HG03342 (cell line): Measurements from ENCODE around the gene MDC1.
A peak's percentile ranks its signal among the peaks of the same experiment; 100 is the strongest.
"Not testable (repeated sequence)": the region's sequence is repeated elsewhere in the genome, so short reads cannot be mapped to it uniquely, and the experiment has no call there.

Source experiments
- ATAC-seq: cut with Tn5 transposase; IDR thresholded peaks from one replicate; pipeline ENCODE4 v1.9.1; 2021; ENCODE audit warnings: mild to moderate bottlenecking, moderate library complexity; ENCODE audit not compliant: unreplicated experiment

The MDC1 gene

DNA sequence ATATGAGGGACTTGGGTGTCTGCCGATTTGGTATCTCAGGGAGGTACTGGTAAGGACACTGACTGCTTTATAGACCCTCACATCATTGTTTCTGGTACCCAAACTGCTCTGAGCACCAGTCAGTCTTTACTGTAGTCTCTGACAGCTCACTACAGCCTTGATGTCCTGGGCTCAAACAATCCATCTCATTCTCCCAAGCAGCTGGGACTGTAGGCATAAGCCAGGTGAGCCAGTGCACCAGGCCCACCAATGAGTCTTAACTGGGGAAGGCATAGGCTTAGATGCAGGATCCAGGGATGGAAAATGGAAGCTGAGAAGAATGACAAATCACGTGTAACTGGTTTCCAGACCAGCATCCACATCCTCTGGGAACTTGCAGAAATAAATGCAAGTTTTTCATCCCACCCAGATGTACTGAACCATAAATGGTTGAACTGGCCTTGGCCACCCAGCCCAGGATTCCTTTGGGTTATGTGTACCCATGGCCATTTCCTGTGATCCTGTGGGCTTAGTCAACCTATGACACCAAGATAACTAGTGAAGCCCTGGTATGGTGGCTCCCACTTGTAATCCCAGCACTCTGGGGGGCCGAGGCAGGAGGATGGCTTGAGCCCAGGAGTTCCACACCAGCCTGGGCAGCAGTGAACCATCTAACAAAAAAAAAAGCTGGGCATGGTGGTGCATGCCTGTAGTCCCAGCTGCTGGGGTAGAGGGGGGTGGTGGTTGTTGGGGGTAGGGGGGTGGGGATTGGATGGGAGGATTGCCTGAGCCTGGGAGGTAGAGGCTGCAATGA lies 8.8 kb upstream of the MDC1 start:
- no peak for ATAC-seq

DNA sequence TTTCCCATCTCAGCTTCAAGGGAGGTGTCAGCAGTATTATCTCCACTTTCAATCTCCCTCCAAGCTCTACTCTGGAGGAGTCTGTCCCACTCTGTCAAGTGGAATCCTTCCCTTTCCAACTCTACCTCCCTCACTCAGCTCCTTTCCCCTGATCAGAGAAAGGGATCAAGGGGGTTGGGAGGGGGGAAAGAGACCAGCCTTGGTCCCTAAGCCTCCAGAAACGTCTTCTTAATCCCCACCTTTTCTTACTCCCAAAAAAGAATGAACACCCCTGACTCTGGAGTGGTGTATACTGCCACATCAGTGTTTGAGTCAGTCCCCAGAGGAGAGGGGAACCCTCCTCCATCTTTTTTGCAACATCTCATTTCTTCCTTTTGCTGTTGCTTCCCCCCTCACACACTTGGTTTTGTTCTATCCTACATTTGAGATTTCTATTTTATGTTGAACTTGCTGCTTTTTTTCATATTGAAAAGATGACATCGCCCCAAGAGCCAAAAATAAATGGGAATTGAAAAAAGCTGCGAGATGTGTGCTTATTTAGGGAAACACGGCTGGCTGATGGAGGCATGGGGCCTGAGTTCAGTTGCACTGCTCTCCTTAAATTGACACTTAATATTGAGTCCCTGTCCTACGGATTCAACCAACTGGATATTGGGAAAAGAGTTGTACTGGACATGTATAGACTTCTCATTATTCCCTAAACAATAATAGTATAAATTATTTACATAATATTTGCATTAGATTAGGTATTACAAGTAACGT lies 8.0 kb upstream of the MDC1 start:
- no peak for ATAC-seq

DNA sequence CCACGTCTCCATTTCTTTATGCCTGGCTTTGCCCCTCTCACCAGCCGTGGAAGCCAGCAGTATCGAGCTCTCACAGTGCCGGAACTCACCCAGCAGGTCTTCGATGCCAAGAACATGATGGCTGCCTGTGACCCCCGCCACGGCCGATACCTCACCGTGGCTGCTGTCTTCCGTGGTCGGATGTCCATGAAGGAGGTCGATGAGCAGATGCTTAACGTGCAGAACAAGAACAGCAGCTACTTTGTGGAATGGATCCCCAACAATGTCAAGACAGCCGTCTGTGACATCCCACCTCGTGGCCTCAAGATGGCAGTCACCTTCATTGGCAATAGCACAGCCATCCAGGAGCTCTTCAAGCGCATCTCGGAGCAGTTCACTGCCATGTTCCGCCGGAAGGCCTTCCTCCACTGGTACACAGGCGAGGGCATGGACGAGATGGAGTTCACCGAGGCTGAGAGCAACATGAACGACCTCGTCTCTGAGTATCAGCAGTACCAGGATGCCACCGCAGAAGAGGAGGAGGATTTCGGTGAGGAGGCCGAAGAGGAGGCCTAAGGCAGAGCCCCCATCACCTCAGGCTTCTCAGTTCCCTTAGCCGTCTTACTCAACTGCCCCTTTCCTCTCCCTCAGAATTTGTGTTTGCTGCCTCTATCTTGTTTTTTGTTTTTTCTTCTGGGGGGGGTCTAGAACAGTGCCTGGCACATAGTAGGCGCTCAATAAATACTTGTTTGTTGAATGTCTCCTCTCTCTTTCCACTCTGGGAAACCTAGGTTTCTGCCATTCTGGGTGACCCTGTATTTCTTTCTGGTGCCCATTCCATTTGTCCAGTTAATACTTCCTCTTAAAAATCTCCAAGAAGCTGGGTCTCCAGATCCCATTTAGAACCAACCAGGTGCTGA lies 7.0 kb upstream of the MDC1 start:
- ATAC-seq = not testable (repeated sequence)

DNA sequence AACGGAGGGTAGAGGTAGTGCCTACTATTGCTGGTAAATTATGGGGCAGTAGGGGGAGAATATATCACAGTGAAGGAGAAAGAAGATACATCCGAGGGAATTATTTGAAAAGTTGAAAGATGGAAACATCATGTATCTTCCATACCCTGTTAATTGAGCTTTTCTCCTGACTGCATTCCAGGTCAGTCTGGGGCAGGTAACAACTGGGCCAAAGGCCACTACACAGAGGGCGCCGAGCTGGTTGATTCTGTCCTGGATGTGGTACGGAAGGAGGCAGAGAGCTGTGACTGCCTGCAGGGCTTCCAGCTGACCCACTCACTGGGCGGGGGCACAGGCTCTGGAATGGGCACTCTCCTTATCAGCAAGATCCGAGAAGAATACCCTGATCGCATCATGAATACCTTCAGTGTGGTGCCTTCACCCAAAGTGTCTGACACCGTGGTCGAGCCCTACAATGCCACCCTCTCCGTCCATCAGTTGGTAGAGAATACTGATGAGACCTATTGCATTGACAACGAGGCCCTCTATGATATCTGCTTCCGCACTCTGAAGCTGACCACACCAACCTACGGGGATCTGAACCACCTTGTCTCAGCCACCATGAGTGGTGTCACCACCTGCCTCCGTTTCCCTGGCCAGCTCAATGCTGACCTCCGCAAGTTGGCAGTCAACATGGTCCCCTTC lies 6.2 kb upstream of the MDC1 start:
- not testable (repeated sequence) for ATAC-seq

DNA sequence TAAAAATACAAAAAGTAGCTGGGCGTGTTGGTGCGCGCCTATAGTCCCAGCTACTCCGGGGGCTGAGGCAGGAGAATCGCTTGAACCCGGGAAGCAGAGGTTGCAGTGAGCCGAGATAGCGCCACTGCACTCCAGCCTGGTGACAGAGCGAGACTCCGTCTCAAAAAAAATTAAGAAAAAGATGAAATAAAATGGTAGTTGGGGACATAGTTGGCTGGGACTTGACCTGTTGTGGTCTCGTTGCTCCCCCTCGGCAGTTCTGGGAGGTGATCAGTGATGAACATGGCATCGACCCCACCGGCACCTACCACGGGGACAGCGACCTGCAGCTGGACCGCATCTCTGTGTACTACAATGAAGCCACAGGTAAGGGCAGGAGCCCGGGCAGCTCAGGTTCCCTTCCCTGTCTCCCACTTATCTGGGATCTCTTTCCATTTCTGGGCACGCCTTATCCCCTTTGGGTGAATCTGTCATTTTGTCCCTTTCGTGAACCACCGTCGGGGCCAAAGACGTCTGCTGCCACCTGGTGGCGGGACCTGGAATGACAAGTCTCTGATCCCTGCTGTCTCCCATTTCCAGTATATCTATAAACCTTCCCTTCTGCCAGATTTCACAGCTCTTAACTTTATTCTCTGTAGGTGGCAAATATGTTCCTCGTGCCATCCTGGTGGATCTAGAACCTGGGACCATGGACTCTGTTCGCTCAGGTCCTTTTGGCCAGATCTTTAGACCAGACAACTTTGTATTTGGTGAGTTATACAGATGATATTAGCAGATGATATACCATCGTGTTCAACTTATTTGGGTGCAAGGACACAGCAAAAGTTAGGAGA lies 5.4 kb upstream of the MDC1 start:
- no peak for ATAC-seq

DNA sequence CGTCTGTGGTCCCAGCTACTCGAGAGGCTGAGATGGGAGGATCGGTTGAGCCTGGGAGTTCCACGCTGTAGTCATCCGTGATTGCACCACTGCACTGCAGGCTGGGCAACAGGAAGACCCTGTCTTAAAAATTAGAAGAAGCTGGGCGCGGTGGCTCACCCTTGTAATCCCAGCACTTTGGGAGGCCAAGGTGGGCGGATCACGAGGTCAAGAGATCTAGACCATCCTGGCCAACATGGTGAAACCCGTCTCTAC lies 4.9 kb upstream of the MDC1 start:
- ATAC-seq = not testable (repeated sequence)

DNA sequence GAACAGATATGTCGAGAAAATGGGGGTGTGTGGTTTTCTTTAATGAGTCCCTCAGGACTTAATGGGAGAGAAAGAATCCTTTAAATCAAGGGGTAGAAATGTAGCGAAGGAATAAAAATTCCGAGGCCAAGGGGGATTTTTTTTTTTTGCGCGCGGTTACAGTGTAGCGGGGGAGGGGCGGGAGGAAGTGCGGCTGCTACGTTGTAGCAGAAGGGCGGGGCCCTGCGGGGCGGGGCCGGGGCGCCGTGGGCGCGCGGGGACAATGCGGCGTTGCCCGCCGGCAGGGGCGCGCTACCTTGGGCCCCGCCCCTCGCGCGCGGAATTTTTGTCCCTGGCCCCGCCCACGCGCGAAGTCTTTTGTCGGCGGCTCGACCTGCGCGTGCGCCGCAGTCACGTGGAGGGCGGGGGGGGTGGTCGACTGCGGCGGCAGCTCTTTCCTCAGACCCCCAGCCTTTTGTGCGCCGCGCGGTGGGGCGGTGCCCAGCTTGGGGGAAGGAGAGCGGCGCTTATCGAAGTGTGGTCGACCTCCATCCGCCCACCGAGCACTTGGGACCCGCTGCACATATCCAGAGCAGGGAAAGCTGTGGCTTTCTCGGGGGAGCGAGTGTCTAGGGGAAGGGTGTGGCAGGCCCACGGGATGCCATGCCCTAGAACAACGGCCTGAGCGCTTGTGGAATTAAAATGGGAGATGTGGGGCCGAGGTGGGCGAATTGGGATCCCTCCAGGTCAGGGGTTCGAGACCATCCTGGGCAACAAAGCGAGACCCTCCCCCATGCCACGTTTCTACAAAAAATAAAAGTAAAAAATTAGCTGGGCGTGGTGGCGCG lies 4.3 kb upstream of the MDC1 start:
- no peak for ATAC-seq

DNA sequence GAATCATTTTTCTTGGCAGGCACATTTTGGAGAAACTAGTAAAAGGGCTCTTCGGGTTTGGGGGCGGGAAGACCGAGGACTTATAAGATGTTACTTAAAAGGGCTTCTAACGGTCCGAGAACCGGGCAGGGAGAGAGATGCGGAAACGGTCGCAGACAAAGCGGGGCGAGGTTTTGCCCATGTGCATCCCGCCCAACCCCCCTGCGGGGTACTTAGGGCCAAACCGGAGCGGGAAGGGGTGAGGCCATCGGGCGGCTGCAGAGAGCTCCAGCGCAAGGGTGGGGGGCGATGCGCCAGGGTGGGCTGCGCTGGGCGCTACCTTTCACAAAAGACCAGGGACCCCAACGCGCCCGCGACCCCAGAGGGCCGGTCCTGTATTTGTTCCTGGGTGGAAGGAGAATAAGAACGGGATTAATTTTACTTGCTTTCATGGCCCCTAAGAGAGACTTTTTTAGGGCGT lies 3.7 kb upstream of the MDC1 start:
- ATAC-seq = no peak

DNA sequence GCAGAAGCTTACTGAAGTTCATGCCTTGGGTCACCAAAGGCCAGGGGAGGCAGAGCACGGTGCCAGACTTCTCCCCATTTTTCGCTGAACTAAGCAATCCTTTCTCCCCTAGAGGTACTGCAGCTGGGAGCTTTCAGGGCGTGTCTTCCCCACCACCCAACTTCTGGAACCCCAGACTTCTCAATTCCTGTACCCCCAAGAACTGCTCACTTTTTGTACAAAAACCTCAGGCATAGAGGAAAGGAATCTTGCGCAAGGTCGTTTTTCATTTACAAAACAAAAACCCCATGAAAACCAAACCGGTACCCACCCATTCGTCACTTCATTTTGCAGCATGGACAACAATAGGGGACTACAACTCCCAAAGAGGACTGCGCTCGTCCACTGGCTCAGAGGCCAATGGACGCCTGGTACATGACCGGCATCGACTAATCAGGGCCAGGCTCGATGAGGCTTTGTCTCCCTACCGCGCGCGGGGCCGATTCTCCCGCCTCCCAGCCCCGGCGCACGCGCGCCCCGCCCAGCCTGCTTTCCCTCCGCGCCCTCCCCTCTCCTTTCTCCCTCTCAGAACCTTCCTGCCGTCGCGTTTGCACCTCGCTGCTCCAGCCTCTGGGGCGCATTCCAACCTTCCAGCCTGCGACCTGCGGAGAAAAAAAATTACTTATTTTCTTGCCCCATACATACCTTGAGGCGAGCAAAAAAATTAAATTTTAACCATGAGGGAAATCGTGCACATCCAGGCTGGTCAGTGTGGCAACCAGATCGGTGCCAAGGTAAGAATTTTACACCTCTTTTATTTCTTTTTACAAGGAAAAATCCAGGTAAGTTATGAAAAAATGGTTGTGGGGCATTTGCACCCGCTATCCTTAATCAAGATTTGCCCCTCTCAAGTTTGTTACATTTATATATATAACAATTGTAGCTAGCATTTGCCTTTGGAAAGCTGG lies 3.0 kb upstream of the MDC1 start, which contains the start of gene TUBB:
TUBB (plus strand) TSS at position 562 of the 947 bp plus-strand sequence; CDS start at position 717, 155 bp downstream.
- ATAC-seq = peak; percentile 37

DNA sequence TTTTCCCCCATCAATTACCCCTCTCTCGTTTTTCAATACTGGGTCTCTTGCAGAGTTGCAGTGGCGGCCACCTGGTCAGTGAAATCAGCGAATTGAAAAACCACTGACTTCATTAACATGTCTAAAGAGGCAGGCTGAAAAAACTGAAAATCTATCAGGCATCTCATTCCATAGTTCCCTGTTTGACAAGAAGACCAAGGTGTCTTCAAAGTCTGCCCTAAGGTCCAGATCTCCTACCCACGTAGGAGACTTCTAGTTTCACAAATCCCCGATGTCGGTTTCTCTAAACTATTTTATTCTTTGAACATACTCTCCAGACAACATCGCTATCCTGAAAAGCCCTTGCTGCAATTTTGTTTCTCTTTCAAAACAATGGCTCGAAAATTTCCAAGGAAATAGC lies 2.3 kb upstream of the MDC1 start:
- ATAC-seq = no peak

DNA sequence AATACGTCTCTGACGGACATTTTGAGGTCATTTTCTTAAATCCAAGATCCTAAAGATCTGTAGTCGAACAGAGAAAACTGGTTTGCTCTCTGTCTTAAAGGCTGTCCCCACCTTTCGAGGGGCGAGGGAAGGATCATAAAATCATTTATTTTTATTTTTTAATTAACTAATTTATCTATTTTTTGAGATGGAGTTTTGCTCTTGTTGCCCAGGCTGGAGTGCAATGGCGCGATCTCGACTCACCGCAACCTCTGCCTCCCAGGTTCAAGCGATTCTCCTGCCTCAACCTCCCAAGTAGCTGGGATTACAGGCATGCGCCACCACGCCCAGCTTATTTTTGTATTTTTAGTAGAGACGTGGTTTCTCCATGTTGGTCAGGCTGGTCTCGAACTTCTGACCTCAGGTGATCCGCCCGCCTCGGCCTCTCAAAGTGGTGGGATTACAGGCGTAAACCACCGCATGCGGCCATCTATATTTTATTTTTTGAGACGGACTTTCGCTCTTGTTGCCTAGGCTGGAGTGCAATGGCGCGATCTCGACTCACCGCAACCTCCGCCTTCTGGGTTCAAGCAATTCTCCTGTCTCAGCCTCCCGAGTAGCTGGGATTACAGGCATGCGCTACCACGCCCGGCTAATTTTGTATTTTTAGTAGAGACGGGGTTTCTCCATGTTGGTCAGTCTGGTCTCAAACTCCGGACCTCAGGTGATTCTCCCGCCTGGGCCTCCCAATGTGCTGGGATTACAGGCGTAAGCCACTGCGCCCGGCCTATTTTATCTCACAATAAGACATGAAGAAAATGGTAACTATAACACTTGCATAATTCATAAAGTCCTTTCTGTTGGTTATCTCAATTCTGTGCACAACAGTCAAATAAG lies 1.0 kb upstream of the MDC1 start:
- ATAC-seq = not testable (repeated sequence)

DNA sequence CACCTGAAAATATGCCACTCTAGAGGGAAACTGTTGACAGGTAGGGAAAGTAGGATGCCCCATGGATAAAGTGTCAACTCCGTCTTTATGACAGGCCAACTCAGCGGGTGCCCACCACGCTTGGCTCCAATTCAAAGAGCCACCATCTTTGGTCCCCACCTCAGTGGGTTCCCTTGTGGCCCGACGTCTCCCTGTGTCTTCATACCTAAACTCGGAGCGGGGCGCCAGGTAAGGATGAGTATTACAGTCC lies 277 bp downstream of the MDC1 start:
- no peak for ATAC-seq

DNA sequence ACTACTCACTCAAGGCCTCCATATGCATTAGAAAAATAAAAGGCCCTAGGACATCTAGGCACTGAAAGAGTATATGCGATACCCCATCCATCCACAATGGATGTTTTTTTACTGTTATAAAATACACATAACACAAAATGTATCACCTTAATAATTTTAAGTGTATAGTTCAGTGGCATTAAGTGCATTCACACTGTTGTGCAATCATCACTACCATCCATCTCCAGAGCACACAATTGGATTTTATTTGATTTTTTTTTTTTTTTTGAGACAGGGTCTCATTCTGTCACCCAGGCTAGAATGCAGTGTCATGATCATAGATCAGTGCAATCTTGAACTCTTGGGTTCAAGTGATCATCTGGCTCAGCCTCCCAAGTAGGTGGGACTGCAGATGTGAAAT lies 2.8 kb downstream of the MDC1 start:
- no peak for ATAC-seq

DNA sequence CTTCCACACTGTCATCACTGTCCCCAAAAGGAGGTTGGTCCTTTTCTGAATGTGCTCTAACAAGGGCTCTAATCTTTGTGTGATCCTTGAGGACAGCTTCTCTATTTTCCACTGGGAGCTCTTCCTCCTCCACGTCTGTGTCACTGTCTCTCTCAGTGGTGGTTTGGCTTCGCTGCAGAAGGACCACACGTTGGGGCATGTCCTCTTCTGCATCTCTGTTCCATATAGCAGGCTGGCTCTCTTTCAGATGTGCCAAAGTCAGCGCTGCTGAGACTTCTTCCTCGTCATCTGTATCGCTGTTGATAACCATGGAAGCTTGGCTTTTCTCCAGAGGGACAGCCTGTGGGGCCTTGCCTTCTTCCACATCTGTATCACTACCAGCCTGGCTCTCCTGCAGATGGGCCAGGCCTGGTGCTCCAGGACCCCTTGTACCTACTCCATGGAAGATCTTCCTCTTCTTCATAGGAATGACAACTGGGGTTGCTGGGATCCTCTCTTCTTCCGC lies 4.6 kb downstream of the MDC1 start:
- ATAC-seq = no peak

DNA sequence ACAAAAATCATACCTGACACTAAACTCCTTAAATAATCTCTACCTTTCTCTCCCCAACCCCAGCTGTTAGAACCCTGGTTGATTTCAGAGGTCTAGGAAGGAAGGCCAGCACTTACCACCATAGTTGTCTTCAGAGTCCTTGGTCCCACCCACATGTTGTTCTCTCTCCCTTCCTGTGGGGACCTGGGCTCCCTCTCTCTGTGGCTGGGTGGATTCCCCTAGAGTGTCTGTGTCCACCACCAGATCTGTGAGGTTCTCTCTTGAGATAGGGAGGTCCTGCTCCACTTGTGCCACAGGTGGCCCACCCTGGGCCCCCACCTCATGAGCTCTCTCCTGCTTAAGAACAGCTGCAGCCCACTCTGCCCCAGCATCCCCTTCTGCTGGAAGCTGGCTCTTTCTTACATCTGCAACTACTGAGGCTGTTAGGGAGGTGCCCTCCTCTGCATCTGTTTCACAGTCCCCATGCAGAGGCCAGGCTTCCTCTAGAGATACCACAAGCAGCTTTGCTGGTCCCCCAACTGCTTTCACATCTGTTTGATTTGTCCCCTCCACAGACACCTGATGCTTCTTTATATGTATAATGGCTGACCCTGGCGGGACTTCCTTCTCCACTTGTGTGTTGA lies 5.2 kb downstream of the MDC1 start:
- no peak for ATAC-seq

DNA sequence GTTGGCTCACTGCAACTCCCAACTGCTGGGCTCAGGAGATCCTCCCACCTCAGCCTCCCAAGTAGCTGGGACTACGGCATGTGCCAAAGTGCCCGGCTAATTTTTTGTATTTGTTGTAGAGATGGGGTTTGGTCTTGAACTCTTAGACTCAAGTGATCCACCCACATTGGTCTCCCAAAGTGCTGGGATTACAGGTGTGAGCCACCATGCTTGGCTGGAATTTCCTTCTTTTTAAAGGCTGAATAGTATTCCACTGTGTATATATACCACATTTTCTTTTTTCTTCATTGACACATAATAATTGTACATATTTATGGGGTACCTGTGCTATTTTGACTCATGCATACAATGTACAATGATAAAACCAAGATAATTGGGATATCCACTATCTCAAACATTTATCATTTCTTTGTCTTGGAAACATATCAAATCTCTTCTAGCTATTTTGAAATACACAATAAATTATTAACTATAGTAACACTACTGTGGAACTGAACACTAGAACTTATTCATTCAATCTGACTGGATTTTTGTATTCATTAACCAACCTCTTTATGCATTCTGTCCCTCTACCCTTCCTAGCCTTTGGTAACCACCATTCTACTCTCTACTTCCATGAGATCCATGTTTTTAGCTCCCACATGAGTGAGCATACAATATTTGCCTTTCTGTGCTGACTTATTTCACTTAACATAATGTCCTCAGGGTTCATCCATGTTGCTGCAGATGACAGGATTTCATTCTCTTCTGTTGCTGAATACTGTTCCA lies 7.8 kb downstream of the MDC1 start:
- no peak for ATAC-seq
